NCI-H1436 treated with DMSO at 0.1 percent for 48 hours (cell line): ENCODE results near the gene ADARB2.

ENCODE experiments used
- DNase-seq: peaks from one replicate; lab custom pipeline; 2025; lab: John Stamatoyannopoulos, UW

Gene ADARB2

DNA sequence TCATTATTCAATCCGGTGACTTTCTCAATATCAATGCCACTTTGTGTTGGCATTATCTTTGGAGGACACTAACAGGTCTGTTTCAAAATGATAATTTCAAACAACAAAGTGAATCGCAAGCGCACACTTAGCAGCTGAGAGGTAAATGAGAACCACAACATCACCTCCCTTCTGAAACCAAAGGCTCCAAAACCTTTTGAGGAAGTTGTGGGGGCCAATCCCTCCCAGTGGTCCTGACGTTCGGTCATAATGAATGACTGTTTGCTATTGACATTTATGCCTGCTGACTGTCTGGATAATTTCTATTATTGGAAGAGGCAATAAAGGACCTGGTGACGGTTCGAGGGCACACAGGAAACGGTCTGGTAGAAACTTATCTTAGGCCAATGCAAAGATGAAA, 1.8 kb downstream of the ADARB2 start:
- DNase-seq, result no peak

DNA sequence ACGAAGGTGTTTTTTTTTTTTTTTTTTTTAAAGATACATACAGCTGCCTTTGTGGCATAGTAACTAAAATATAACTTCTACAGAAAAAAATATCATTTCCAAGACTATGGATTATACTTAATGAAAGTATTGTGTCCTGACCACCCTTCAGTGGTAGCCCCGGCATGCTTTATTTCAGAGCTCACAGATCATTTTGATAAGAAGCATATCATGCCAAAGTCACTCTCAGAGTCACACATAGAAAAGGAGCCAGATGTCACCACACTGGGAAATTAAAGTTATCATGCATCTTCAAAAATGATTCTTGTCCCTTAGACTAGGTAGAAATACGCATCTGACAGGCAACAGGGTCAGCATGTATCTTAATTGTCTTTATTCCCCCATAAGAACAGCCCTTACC, 3.0 kb downstream of the ADARB2 start:
- no peak for DNase-seq

DNA sequence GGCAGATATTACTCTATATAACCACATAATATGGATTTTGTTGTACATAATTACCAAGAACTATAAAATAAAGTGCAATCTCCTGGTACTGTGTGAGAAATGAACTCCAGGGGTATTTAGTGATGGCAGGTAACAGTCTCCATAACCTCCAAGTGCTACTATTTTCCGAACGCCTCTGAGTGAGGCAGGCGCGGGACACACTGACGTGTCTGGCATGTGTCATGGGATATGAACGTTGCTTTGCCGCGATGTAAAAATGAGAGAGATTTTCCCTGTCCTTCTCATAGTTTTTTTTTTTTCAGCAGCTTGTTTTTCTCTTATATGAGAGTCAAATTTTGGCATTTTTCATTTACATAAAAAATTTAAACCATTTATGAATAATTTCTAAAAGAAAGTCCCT, 3.6 kb downstream of the ADARB2 start:
- DNase-seq, result no peak

DNA sequence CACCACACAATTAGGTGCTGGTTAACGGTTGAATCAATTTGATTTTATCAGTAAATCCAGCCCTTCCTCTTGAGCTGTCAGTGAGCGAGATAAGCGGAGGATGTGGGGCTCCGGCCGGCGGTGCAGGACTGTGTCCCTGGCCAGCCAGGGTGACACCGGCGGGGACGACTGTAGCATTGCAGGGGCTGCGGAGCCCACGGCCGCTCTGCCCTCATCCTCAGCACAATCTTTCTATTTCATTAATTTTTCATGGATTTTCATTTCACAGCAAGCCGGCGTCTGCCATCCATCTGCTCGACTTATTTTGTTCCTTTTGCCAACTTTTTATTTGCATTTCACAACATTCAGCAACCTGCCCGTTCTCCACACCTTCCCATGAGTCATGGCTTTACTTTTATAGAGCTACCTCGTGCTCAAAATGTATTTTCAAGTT, 4.7 kb downstream of the ADARB2 start:
- no peak for DNase-seq

DNA sequence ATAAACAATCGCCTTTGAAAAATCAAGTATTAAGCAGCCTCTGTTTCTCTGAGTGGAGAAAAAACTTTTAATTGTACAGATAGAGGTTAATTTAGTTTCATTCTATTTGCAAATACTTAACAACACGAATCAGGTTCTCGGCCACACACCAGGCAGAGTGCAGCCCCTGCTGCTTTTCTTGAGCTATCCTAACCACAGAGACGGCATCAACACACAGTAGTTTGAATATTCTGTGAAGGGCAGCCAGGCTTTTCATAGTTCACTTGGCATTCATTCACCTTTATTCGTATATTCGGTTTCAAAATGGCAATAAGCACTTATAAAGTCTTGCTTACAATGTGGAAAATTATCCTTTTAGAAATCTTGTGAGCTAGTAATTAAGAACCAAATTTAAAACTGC, 5.7 kb downstream of the ADARB2 start:
- DNase-seq, result no peak

DNA sequence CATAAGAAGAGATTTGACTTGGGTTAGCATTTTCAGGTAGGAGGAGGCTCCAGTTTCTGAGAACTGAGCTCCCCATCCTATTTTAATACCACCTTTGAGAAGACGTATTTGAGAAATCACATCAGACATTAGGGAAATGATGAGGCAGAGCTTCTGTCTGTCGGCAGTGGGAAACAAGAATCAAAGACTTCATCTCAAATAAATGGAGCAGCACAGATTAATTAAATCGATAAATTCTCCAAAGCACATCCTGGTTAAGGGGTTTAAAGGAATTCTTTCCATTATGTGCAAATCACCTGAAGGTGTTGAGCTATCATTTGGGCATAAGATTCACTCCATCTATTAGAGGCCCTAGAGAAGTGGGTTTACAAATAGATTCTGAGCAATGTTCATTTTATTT, 7.6 kb downstream of the ADARB2 start:
- no peak for DNase-seq

DNA sequence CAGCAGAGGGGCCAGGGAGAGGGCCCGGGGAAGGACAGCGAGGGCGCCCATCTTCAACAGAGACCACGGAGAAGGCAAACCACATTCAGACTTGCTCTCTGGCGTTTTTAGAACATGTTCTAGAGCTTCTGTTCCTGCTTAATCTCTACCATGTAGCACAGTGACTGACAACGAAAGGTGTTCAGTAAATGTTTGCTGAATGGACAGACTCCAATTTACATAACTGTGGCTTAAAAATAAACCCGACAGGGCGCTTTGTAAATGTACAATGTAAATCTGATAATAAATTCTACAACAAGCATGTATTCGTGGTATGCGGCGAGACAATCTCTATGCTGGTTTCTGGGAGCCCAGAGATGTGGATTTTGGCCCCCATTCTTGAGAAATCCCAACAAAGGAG, 10.5 kb downstream of the ADARB2 start:
- no peak for DNase-seq

DNA sequence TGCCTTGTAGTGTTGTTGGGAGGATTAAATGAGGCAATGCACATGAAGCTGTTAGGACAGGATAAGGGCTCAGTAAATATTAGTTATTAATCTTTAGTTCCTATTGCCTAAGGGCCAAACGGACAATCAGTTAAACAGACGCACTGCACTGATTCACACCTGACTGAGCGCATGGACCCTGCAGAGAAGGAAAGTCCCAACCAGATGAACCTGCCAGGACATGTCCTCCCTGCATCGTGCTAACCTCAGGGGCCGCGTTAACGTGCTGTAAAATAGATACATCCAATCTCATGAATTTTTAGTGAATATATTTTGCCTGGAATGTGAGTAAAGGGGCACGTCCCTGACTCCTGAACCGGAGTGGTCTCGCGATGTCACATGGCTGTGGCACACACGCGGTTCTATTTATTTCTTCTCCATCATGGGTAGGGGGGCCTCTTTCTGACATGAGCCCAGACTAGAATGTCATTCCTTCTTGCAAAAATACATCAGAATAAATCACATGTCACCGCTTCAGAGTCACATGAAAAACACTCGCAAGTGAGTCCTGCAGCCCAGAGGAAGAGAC, 12.3 kb downstream of the ADARB2 start:
- DNase-seq, result no peak

DNA sequence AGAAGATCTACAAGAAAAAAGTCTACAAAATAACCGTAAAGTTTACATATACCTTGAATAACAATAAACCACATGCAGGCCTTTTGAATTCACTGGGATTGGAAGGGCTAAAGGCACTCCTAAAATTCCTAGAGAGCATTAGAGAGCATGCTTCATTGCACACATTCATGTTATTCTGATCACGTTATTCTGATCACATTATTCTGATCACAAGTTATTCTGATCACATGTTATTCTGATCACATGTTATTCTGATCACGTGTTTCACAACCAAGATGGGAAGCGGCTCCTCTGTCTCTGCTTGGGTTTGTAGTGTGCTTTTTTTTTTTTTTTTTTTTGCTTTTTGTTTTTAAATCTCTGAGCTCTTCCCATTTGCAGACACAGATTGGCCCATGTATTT, 20.5 kb downstream of the ADARB2 start:
- no peak for DNase-seq

DNA sequence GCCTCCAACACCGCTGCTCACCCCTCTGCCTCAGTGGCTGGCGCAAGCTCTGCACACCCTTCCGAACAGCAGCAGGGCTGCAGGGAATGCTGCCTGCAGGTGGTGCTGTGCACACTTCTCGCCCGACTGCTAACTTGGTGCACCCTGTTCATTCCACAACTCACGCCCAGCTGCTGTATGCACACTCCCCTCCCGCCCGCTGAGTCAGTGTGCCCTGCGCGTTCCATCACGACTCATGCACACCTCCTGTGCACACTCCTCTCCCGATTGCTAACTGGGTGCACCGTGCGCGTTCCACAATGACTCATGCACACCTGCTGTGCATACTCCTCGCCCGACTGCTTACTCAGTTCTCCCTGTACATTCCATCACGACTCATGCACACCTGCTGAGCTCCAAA, 21.5 kb downstream of the ADARB2 start:
- DNase-seq, result no peak

DNA sequence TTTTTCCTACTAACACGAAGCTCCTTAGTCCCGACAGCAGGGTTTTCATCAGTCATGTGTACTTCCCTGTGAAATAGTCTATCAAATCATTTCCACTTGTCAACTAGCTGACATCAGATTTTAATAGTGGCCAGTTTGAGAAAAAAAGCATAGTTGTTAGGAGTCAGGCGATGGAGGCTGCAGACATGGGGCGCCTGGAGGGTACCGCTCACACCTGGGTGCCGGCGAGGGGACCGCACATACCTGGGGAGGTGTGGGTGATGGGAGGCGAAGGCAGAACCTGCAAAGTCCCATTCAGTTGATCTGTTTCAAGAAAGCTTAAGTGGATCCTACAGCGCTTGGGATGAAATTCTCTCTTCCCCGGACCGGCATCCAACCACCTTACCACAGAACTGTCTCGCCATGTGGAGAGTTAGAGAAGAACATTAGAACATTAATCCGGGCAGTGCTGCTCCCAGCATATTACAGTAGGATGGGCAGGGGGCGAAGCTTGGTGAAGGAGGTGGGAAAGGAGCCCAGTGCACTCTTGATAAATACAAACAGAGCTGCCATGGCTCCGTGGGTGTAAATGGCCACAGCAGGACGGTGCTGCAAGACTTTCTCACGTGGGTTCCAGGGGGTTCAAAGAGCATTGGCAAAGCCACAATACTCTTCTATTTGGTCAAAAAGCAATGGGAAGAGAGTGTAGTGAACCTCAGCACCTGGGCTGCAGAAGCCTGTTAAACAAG, 24.2 kb downstream of the ADARB2 start:
- no peak for DNase-seq

DNA sequence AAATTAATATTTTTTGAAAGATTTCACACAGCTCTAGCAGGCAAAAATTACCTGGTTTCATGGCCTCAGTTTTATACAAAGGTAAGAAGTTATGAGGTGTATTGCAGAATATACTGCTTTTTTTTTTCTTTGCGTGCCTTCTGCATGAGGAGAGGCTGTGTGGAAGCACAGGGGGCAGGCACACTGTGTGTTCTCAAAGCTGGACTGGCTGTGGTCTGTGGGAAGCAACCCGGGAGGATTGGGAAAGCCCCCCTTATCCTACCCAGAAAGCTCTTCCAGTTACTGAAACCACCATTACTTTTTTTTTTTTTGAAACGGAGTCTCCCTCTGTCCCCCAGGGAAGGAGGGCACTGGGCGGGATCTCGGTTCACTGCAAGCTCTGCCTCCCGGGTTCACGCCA, 25.0 kb downstream of the ADARB2 start:
- no peak for DNase-seq

DNA sequence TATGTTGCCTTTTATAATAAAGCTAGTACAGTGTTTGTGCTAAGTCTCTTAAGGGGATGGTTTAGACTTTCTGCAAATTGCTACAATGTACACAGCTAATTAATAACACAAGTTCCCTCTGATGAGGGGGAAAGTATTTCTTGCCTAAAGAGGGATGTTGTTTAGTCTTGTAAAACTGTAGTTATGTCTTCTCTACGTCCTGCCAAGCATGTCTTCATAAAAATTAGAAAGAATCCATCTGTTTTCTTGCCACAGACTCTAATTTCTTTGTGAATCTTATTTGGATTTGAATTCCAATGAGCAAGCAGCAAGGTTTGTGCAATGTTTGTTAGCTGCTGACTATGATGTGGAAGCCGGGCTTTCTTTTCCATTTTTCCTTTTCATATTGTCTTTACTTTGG, 28.2 kb downstream of the ADARB2 start:
- DNase-seq, result no peak

DNA sequence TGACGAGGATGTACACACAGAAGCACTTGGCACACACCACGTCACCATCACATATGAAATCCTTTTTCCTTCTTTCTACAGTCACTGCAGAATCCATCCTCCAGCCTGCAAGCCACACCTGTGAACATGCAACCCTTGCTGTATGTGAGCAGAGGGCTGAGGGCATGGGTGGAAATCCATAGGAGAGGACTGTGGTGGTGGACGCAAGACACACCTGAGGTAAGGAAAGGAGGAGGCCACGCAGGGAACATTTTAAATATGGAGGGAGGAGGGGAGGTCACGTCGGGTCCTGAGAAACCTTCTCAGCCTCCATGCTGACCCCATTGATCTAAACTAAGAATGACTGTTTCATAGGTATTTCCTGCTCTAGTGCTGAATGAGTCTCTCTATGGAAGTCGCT, 28.6 kb downstream of the ADARB2 start:
- DNase-seq, result no peak

DNA sequence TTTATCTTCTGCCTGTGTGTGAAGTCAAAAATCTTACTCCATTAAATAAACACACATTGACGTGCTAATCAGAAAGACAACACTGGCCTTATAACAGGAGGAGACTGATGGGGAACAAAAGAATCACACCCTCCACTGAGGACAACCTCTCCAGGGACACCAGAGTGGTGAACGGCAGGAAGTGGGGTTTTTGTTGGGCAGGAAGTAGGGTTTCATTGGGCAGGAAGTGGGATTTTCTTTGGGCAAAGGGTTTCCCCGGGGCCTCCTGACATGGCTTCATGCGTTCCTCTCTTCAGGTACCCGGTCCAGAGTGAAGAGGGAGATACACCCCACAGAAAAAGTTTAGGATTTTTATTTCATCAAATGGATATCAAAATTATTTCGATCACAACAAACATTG, 30.6 kb downstream of the ADARB2 start:
- DNase-seq, result no peak

DNA sequence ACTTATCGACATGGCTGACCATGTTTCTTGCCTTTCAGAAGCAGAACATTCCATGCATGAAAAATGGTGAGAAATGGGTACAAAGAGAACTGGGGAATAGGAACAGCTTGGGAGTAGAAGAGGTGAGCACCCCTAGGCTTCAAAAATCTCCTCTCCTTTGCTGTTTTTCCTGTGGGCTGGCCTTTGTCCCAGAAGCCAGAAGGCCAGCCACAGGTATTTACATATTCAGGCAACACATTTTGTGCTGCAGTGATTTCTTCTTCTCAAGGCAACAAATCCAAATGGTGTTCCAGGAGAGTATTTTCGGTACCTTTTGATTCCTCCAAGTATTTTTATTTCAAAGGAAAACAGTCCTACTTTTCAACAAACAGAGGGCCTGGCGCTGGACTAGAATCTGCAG, 31.1 kb downstream of the ADARB2 start:
- DNase-seq, result no peak

DNA sequence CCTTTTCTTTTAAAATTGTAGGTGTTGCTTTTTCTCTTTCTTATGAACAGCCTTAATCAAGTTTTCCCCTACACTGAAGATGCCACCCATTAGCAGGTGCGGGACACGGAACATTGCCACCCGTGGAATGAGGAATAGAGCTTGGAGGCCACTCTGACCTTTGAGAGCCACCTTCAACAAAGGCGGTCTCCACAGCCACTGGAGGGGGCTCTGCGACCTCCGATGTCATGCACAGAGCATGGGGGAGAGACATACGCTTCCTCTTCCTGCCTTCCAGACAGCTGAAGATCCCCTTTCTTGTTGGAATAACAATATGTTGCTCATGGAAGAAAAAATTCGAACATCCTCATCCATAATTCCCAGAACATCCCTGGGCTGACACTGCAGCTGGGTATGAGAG, 39.1 kb downstream of the ADARB2 start:
- no peak for DNase-seq

DNA sequence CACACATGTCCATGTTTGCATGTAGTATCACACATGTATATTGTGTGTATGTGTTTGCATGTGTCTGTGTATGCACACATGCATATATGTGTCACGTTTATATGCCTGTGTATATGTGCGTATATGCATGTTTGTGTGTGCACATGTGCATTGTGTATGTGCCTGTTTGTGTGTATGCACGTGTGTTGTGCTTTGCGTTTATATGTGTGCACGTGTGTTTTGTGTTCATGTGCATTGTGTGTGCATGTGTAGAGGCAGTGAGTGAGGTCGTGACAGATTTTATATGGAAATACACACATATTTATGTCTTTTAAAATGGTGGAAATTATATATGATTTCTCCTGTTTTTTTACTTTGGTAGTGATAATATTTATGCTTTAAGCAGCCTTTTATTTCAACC, 41.2 kb downstream of the ADARB2 start:
- DNase-seq, result no peak

DNA sequence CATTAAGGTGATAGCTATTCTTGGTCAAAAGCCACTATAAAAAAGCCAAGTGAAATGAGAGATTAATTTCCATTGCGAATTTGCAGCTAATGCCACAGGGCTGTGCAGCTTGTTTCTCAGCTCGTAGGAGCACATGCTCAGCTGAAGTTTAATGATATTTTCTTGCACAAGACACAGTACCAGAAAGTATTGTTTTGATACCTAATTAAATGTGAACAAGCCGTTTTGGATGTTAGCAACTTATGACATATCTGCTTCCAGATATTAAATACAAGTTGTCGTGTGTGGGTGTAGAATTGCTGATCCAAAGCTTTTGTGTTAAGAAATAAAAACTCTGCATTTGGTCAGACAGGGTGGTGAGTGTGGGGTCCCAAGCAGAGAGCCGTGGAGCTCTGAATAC, 47.2 kb downstream of the ADARB2 start:
- DNase-seq, result no peak

DNA sequence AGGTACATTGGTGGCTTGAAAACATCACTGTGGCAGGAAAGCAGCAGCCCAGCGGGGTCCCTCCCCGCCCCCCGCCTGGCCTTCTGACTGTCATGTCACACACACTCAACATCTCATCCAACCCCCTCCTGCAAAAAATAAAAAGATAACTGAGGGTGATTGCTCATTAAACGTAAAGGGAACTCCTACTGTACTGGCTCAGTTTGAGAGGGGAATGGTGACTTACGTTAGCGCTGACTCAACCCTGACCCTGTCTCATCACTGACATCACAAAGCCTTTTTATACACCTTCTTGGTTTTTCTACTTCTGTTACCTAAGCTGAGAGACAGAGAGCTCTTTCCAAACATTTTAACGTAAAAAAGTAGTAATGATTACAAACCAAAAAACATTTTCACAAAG, 48.8 kb downstream of the ADARB2 start:
- no peak for DNase-seq

DNA sequence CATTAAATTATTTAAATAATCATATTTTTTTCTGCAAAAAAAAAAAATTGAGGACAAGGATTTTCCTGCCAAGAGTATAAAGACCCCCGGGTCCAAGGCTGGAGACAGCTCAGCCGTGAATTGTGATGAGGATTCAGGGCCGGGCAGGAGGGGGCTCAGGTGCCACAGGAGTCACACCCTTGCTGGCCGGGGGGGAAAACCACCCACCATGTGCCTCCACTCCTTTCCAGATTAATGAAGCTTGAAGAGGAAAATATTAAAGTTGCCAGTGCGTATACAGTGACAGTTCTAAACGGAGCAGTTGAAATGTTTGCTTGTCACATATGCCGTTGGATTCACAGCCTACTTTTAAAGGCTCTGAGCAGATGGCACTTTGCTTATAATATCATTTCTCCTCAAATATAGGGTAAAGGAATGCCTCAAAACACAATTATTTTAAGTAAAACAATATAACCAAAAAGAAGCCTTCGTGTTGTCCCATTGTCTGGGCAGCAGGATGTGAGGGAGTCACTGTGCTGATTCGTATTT, 49.6 kb downstream of the ADARB2 start:
- no peak for DNase-seq

DNA sequence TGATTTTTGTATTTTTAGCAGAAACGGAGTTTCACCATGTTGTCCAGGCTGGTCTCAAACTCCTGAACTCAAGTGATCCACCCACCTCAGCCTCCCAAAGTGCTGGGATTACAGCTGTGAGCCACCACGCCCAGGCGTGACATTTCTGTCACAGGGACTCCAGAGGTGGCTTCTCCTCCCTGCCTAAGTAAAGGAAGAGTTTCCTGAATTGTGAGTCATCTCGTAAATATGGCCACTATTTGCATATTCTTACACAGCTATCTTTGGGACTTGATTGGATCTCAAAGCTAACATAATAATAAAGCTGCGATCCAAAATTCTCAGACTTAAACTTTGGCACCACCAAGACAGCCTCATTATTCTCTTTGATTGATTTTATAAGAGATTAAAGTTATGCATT, 50.1 kb downstream of the ADARB2 start:
- DNase-seq, result no peak

DNA sequence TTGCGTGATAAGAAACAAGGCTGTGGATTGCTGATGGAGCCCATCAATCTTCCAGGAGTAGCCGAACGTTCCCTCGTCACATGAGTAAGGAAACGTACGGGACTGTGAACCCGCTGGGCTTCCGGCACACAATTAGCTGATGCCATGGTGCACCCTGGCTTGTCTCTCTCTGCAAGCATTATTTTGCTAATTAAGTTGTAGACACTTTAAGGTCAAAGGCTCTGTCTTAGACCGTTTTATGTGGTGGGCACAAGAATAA, 50.9 kb downstream of the ADARB2 start:
- no peak for DNase-seq
